GM18517 (cell line): ENCODE results near the gene MRPL1.
"Not testable (repeated sequence)": the region's sequence is repeated elsewhere in the genome, so short reads cannot be mapped to it uniquely, and the experiment has no call there.

Experiments used
- ATAC-seq: cut with Tn5 transposase; IDR thresholded peaks from one replicate; pipeline ENCODE4 v1.9.1; 2021; ENCODE audit warnings: mild to moderate bottlenecking, moderate library complexity; ENCODE audit not compliant: unreplicated experiment

MRPL1 gene

GRCh38 chr4:77963004-77963403 is 100.4 kb downstream of the MRPL1 start:
- ATAC-seq, result no peak

- ATAC-seq, result not testable (repeated sequence)
Measured at GRCh38 chr4:77973657-77974056, 111.0 kb downstream of the MRPL1 start.

- not testable (repeated sequence) for ATAC-seq
Measured at GRCh38 chr4:77982900-77983540, 120.4 kb downstream of the MRPL1 start.

GRCh38 chr4:77983612-77984311 is 121.1 kb downstream of the MRPL1 start:
- not testable (repeated sequence) for ATAC-seq

- no peak for ATAC-seq
Measured at GRCh38 chr4:77989968-77990367, 127.3 kb downstream of the MRPL1 start.

GRCh38 chr4:77990456-77990855 is 127.8 kb downstream of the MRPL1 start:
- ATAC-seq, result no peak

GRCh38 chr4:77990904-77991358 is 128.3 kb downstream of the MRPL1 start:
- no peak for ATAC-seq

- ATAC-seq, result no peak
Measured at GRCh38 chr4:77992581-77992980, 130.0 kb downstream of the MRPL1 start.

GRCh38 chr4:77994194-77994721 is 131.6 kb downstream of the MRPL1 start:
- ATAC-seq, result peak; percentile 66

GRCh38 chr4:77996076-77996475 is 133.4 kb downstream of the MRPL1 start:
- ATAC-seq, result no peak

- ATAC-seq, result no peak
Measured at GRCh38 chr4:78001531-78001930, 138.9 kb downstream of the MRPL1 start.

- ATAC-seq, result no peak
Measured at GRCh38 chr4:78002260-78002659, 139.6 kb downstream of the MRPL1 start.
